Neural cell (in vitro differentiated cells): ENCODE results near the gene ATP2C2. TPM values are rescaled to one million over a fixed set of nuclear protein-coding genes. Genes with fewer than 3 reads are reported as not detected.
"Not testable (repeated sequence)": the region's sequence is repeated elsewhere in the genome, so short reads cannot be mapped to it uniquely, and the experiment has no call there.

Experiments used
- H2AFZ ChIP-seq: fragments of 200-600, 300-800 bp; sonication (generic), shearing (Covaris generic); 2 replicates; pipeline ENCODE4 v1.6.0; 2014; ENCODE audit warnings: low read depth, mild to moderate bottlenecking, antibody characterized with exemption, low read length, moderate library complexity
- H3F3A ChIP-seq: fragments of 200-600 bp; shearing (Covaris generic); 2 replicates; pipeline ENCODE4 v1.6.1; 2016; ENCODE audit warnings: mild to moderate bottlenecking, moderate library complexity, mixed read lengths, antibody characterized with exemption, low read length; ENCODE audit not compliant: insufficient read depth, poor library complexity, severe bottlenecking
- H3K27ac ChIP-seq: fragments of 200-600, 300-800 bp; sonication (generic), shearing (Covaris generic); 2 replicates; pipeline ENCODE4 v1.5.1; 2014; ENCODE audit warnings: mild to moderate bottlenecking, low read length, moderate library complexity
- H3K27me3 ChIP-seq: fragments of 300-800, 200-600 bp; sonication (generic), shearing (Covaris generic); 2 replicates; pipeline ENCODE4 v1.6.0; 2014; ENCODE audit warnings: mild to moderate bottlenecking, low read depth, low read length, moderate library complexity; ENCODE audit not compliant: insufficient read depth
- H3K36me3 ChIP-seq: fragments of 300-800, 200-600 bp; sonication (generic), shearing (Covaris generic); 2 replicates; pipeline ENCODE4 v1.5.1; 2014; ENCODE audit warnings: mild to moderate bottlenecking, antibody characterized with exemption, low read length, moderate library complexity; ENCODE audit not compliant: insufficient read depth
- H3K4me2 ChIP-seq: fragments of 300-800, 200-600 bp; sonication (generic), shearing (Covaris generic); 2 replicates; pipeline ENCODE4 v1.6.0; 2014; ENCODE audit warnings: mild to moderate bottlenecking, low read length
- H3K4me3 ChIP-seq: fragments of 300-800, 200-600 bp; sonication (generic), shearing (Covaris generic); 2 replicates; pipeline ENCODE4 v1.5.1; 2014; ENCODE audit warnings: mild to moderate bottlenecking, low read length, moderate library complexity
- H3K79me2 ChIP-seq: fragments of 200-600 bp; shearing (Covaris generic); replicated peaks from 2 replicates; pipeline ENCODE4 v1.6.0; 2014; ENCODE audit warnings: mild to moderate bottlenecking, low read length, moderate library complexity; ENCODE audit not compliant: insufficient read depth
- H3K9ac ChIP-seq: fragments of 300-800, 200-600 bp; sonication (generic), shearing (Covaris generic); 2 replicates; pipeline ENCODE4 v1.6.1; 2016; ENCODE audit warnings: mild to moderate bottlenecking, low read length, mixed read lengths
- H3K9me2 ChIP-seq: fragments of 200-600 bp; shearing (Covaris generic); 2 replicates; pipeline ENCODE4 v1.6.1; 2016; ENCODE audit warnings: mild to moderate bottlenecking, low read length, mixed read lengths; ENCODE audit not compliant: insufficient read depth
- H3K9me3 ChIP-seq: fragments of 200-600, 300-800 bp; sonication (generic), shearing (Covaris generic); 2 replicates; pipeline ENCODE4 v1.6.1; 2016; ENCODE audit warnings: mild to moderate bottlenecking, mixed run types, low read length, moderate library complexity, mixed read lengths
- H4K20me1 ChIP-seq: fragments of 200-600 bp; shearing (Covaris generic); 2 replicates; pipeline ENCODE4 v1.6.1; 2016; ENCODE audit warnings: mild to moderate bottlenecking, mixed run types; ENCODE audit not compliant: insufficient read depth
- EP300 ChIP-seq: fragments of 450-650 bp; conservative IDR thresholded peaks from 2 replicates; pipeline ENCODE4 v1.6.1; 2014; ENCODE audit warnings: antibody characterized with exemption, mild to moderate bottlenecking, moderate library complexity; ENCODE audit not compliant: poor library complexity, severe bottlenecking
- EZH2 ChIP-seq: fragments of 200-600, 300-800 bp; shearing (Covaris generic), sonication (generic); IDR thresholded peaks from 2 replicates; pipeline ENCODE4 v1.6.1; 2014; ENCODE audit warnings: antibody characterized with exemption, low read length, borderline replicate concordance, mild to moderate bottlenecking; ENCODE audit not compliant: insufficient read depth, poor library complexity, severe bottlenecking
- MXI1 ChIP-seq: fragments of 450-650 bp; conservative IDR thresholded peaks from 2 replicates; pipeline ENCODE4 v1.6.1; 2014; ENCODE audit warnings: antibody characterized with exemption, mild to moderate bottlenecking; ENCODE audit not compliant: poor library complexity, severe bottlenecking
- POLR2AphosphoS5 ChIP-seq: IDR thresholded peaks from 2 replicates; pipeline ENCODE4 v1.6.1; 2012
- RAD21 ChIP-seq: fragments of 450-650 bp; conservative IDR thresholded peaks from 2 replicates; pipeline ENCODE4 v1.6.1; 2014; ENCODE audit warnings: antibody characterized with exemption, mild to moderate bottlenecking, moderate library complexity
- SMC3 ChIP-seq: fragments of 450-650 bp; conservative IDR thresholded peaks from 2 replicates; pipeline ENCODE4 v1.6.1; 2014; ENCODE audit warnings: antibody characterized with exemption, mild to moderate bottlenecking, moderate library complexity; ENCODE audit not compliant: poor library complexity
- TAF1 ChIP-seq: IDR thresholded peaks from 2 replicates; pipeline ENCODE4 v1.6.1; 2012; ENCODE audit warnings: low read depth
- polyA plus RNA-seq: library from polyadenylated mRNA; depleted of rRNA; stranded (reverse); fragments of >200 nt; gene quantifications from 2 replicates; pipeline ENCODE4 v1.2.3, GENCODE V29; 2014
- TF ChIP-seq, protein P1 (sequence below): fragments of 450-650 bp; IDR thresholded peaks from 2 replicates; pipeline ENCODE4 v1.5.1; 2014; ENCODE audit warnings: antibody characterized with exemption, mild to moderate bottlenecking, moderate library complexity; ENCODE audit not compliant: poor library complexity, severe bottlenecking
- TF ChIP-seq, protein P2 (sequence below): IDR thresholded peaks from 2 replicates; pipeline ENCODE4 v1.6.1; 2012; ENCODE audit warnings: borderline replicate concordance

ATP2C2 gene
- polyA plus RNA-seq, 1 donor from 2014 or later = not detected

- H3K4me2 ChIP-seq, H3K79me2 ChIP-seq, H2AFZ ChIP-seq, H3F3A ChIP-seq, H4K20me1 ChIP-seq, H3K36me3 ChIP-seq, H3K27ac ChIP-seq, H3K9me3 ChIP-seq, H3K4me3 ChIP-seq, H3K9me2 ChIP-seq, H3K27me3 ChIP-seq, H3K9ac ChIP-seq: not testable (repeated sequence)
These were observed 82.8 kb downstream of the ATP2C2 start for GRCh38 chr16:84451010-84451676.

GRCh38 chr16:84451781-84452180 lies 83.4 kb downstream of the ATP2C2 start:
- H3K36me3 ChIP-seq = peaks cover 3% of the 10 kb centered on the region
- H3K79me2 ChIP-seq = no peaks in the 10 kb centered on the region
- no peaks in the 10 kb centered on the region for H4K20me1 ChIP-seq
- no peak overlapping the region for H3K4me3 ChIP-seq
- no peaks in the 10 kb centered on the region for H3K27me3 ChIP-seq
- H3K27ac ChIP-seq = no peak overlapping the region
- H2AFZ ChIP-seq = no peak overlapping the region
- no peaks in the 10 kb centered on the region for H3F3A ChIP-seq
- no peak overlapping the region for H3K9ac ChIP-seq
- TF ChIP-seq POLR2AphosphoS5 = no peak
- no peak for TF ChIP-seq MXI1
- TF ChIP-seq EZH2 = no peak
- TF ChIP-seq, protein P1, sequence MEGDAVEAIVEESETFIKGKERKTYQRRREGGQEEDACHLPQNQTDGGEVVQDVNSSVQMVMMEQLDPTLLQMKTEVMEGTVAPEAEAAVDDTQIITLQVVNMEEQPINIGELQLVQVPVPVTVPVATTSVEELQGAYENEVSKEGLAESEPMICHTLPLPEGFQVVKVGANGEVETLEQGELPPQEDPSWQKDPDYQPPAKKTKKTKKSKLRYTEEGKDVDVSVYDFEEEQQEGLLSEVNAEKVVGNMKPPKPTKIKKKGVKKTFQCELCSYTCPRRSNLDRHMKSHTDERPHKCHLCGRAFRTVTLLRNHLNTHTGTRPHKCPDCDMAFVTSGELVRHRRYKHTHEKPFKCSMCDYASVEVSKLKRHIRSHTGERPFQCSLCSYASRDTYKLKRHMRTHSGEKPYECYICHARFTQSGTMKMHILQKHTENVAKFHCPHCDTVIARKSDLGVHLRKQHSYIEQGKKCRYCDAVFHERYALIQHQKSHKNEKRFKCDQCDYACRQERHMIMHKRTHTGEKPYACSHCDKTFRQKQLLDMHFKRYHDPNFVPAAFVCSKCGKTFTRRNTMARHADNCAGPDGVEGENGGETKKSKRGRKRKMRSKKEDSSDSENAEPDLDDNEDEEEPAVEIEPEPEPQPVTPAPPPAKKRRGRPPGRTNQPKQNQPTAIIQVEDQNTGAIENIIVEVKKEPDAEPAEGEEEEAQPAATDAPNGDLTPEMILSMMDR = no peak
- TF ChIP-seq SMC3 = no peak
- no peak for TF ChIP-seq RAD21
- TF ChIP-seq, protein P2, sequence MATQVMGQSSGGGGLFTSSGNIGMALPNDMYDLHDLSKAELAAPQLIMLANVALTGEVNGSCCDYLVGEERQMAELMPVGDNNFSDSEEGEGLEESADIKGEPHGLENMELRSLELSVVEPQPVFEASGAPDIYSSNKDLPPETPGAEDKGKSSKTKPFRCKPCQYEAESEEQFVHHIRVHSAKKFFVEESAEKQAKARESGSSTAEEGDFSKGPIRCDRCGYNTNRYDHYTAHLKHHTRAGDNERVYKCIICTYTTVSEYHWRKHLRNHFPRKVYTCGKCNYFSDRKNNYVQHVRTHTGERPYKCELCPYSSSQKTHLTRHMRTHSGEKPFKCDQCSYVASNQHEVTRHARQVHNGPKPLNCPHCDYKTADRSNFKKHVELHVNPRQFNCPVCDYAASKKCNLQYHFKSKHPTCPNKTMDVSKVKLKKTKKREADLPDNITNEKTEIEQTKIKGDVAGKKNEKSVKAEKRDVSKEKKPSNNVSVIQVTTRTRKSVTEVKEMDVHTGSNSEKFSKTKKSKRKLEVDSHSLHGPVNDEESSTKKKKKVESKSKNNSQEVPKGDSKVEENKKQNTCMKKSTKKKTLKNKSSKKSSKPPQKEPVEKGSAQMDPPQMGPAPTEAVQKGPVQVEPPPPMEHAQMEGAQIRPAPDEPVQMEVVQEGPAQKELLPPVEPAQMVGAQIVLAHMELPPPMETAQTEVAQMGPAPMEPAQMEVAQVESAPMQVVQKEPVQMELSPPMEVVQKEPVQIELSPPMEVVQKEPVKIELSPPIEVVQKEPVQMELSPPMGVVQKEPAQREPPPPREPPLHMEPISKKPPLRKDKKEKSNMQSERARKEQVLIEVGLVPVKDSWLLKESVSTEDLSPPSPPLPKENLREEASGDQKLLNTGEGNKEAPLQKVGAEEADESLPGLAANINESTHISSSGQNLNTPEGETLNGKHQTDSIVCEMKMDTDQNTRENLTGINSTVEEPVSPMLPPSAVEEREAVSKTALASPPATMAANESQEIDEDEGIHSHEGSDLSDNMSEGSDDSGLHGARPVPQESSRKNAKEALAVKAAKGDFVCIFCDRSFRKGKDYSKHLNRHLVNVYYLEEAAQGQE = no peak
- no peak for TF ChIP-seq TAF1
- TF ChIP-seq EP300 = no peak
- no peaks in the 10 kb centered on the region for H3K9me3 ChIP-seq
- H3K9me2 ChIP-seq = no peaks in the 10 kb centered on the region
- H3K4me2 ChIP-seq = no peak overlapping the region
